Measurements from ENCODE around the gene CLDN7. TPM values are rescaled to one million over a fixed set of nuclear protein-coding genes. Genes with fewer than 3 reads are reported as not detected.

The CLDN7 gene
- total RNA-seq, 6 experiments from 2014 or later = 0.43 to 3.0 (median 1.7) TPM

- Mint-ChIP-seq H3K27ac (peak overlapping the region; percentile 51), H3K27me3 (ENCODE audit: insufficient read depth) (peaks cover 19% of the 10 kb centered on the region), H3K4me1 (ENCODE audit: low read depth) (peaks cover 43% of the 10 kb centered on the region), H3K4me3 (no peak overlapping the region), H3K36me3 (ENCODE audit: low read depth) (peaks cover 40% of the 10 kb centered on the region), H3K9me3 (no peaks in the 10 kb centered on the region)
- DNase-seq = no peak
- TF ChIP-seq, protein P1, sequence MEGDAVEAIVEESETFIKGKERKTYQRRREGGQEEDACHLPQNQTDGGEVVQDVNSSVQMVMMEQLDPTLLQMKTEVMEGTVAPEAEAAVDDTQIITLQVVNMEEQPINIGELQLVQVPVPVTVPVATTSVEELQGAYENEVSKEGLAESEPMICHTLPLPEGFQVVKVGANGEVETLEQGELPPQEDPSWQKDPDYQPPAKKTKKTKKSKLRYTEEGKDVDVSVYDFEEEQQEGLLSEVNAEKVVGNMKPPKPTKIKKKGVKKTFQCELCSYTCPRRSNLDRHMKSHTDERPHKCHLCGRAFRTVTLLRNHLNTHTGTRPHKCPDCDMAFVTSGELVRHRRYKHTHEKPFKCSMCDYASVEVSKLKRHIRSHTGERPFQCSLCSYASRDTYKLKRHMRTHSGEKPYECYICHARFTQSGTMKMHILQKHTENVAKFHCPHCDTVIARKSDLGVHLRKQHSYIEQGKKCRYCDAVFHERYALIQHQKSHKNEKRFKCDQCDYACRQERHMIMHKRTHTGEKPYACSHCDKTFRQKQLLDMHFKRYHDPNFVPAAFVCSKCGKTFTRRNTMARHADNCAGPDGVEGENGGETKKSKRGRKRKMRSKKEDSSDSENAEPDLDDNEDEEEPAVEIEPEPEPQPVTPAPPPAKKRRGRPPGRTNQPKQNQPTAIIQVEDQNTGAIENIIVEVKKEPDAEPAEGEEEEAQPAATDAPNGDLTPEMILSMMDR (IDR thresholded peaks at IDR 0.05) = no peak
These were observed 38.2 kb downstream of the CLDN7 start for GRCh38 chr17:7224110-7224509.

GRCh38 chr17:7223375-7223774 is 38.9 kb downstream of the CLDN7 start:
- Mint-ChIP-seq H3K4me1 (ENCODE audit: low read depth) (peaks cover 51% of the 10 kb centered on the region), H3K36me3 (ENCODE audit: low read depth) (peaks cover 33% of the 10 kb centered on the region), H3K27ac (peak overlapping the region; percentile 57; the same call in 1 of the 2 replicates), H3K9me3 (no peaks in the 10 kb centered on the region), H3K27me3 (ENCODE audit: insufficient read depth) (peaks cover 24% of the 10 kb centered on the region), H3K4me3 (no peak overlapping the region)
- DNase-seq = no peak
- TF ChIP-seq, protein P1 (IDR thresholded peaks at IDR 0.05) = no peak

DNA sequence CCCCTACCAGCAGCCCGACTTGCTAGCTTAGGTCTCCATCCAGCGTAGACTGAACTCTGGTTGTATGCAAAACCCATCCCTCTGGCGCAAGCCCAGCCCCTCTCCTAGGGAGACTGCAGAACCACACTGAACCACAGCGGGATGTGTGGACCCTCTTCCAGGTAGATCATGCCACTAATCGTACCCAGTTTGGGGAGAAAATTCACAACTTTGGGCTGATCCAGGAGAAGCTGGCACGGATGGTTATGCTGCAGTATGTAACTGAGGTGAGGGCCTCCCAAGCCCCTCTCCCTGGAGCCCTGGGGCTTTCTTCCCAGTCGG is 39.3 kb downstream of the CLDN7 start:
- peaks cover 24% of the 10 kb centered on the region for H3K27me3 Mint-ChIP-seq (ENCODE audit: insufficient read depth)
- peaks cover 51% of the 10 kb centered on the region for H3K4me1 Mint-ChIP-seq (ENCODE audit: low read depth)
- peaks cover 28% of the 10 kb centered on the region for H3K36me3 Mint-ChIP-seq (ENCODE audit: low read depth)
- no peaks in the 10 kb centered on the region for H3K9me3 Mint-ChIP-seq
- H3K4me3 Mint-ChIP-seq = no peak overlapping the region
- no peak for DNase-seq
- TF ChIP-seq, protein P1 (IDR thresholded peaks at IDR 0.05) = no peak
- no peak overlapping the region for H3K27ac Mint-ChIP-seq

DNA sequence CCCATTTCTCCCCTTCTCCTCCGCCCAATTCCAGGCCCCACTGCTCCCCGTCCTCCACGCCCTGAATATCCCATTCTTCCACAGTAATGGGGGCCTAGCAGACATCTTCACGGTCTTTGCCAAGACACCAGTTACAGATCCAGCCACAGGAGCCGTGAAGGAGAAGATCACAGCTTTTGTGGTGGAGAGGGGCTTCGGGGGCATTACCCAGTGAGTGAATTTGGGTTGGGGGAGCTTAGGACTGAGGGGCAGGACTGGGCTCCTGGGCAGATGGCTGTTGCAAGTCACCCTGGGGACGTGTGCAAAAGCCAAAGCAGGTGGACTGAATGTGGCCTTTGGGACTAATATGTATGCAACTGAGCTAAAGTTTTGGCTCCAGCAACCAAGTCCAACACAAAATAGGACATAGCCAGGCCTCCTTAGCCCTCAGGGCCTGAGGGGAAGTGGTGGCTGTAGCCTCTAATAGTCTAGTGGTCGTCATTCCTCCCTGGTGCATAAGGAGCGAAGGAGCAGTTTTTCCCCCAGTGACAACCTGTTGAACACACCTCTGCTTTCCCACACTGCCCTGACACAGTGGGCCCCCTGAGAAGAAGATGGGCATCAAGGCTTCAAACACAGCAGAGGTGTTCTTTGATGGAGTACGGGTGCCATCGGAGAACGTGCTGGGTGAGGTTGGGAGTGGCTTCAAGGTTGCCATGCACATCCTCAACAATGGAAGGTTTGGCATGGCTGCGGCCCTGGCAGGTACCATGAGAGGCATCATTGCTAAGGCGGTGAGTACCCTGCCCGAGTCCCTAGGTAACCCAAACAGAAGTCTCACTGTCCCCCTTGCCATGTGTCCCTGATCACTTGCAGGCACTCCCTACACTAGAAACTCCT is 39.9 kb downstream of the CLDN7 start:
- Mint-ChIP-seq H3K4me3 (peak overlapping the region; percentile 6), H3K9me3 (no peaks in the 10 kb centered on the region), H3K36me3 (ENCODE audit: low read depth) (peaks cover 25% of the 10 kb centered on the region), H3K27ac (peak overlapping the region; percentile 92; the same call in 1 of the 2 replicates), H3K4me1 (ENCODE audit: low read depth) (peaks cover 55% of the 10 kb centered on the region), H3K27me3 (ENCODE audit: insufficient read depth) (peaks cover 24% of the 10 kb centered on the region)
- TF ChIP-seq, protein P1 (IDR thresholded peaks at IDR 0.05) = no peak
- DNase-seq = no peak

- Mint-ChIP-seq H3K9me3 (no peaks in the 10 kb centered on the region), H3K4me3 (peak overlapping the region; percentile 92), H3K27me3 (ENCODE audit: insufficient read depth) (peaks cover 24% of the 10 kb centered on the region), H3K27ac (peak overlapping the region; percentile 92), H3K36me3 (ENCODE audit: low read depth) (peaks cover 25% of the 10 kb centered on the region), H3K4me1 (ENCODE audit: low read depth) (peaks cover 59% of the 10 kb centered on the region)
- no peak for DNase-seq
- TF ChIP-seq, protein P1 (IDR thresholded peaks at IDR 0.05) = no peak
These were observed 40.8 kb downstream of the CLDN7 start for GRCh38 chr17:7221278-7222092.
